ENCODE results near the gene PKMYT1. TPM values are rescaled to one million over a fixed set of nuclear protein-coding genes. Genes with fewer than 3 reads are reported as not detected.

Gene PKMYT1
- total RNA-seq, 2 experiments from 2014 or later: 0.47 to 0.60 TPM

DNA sequence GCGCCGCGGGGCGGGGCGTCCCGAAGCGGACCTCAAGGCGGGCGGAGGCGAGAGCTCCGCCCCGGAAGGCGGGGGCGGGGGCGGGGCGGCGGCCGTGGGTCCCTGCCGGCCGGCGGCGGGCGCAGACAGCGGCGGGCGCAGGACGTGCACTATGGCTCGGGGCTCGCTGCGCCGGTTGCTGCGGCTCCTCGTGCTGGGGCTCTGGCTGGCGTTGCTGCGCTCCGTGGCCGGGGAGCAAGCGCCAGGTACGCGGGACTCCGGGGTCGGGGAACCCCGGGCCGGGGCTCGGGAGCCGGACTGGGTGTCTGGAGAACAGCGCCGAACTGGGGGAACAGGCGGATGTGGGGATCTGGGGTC, 40.0 kb upstream of the PKMYT1 start, which contains the start of gene TNFRSF12A:
Gene TNFRSF12A, plus strand, starts transcription at position 122 of the 357 bp plus-strand sequence. Its CDS starts 30 bp downstream, at position 152.
- Mint-ChIP-seq H3K36me3 (ENCODE audit: low read depth) (peaks cover 5% of the 10 kb centered on the region), H3K27me3 (peaks cover 4% of the 10 kb centered on the region), H3K9me3 (no peaks in the 10 kb centered on the region), H3K4me3 (peak within 1 kb of the TSS; percentile 87), H3K27ac (peak within 1 kb of the TSS; percentile 78), H3K4me1 (ENCODE audit: low read depth) (peaks cover 49% of the 10 kb centered on the region)
- DNase-seq (peak in 12 of 14 experiments; percentile 28 to 88 (median 62)), ATAC-seq (ENCODE audit: poor library complexity) (no peak)
- Histone ChIP-seq H3K4me3 (ENCODE audit: low read length) (peak within 1 kb of the TSS; percentile 63), H3K9me3 (ENCODE audit: control insufficient read depth in 1 of 2, insufficient read depth in 1 of 2, low read length in 2 of 2) (no peaks in the 10 kb centered on the region), H3K4me1 (ENCODE audit: insufficient read depth, low read length) (peaks cover 69% of the 10 kb centered on the region), H3K27ac (ENCODE audit: low read depth in 1 of 2, low read length in 2 of 2) (peak within 1 kb of the TSS; percentile 35 to 80), H3K27me3 (ENCODE audit: control insufficient read depth in 1 of 2, insufficient read depth in 2 of 2, low read length in 2 of 2) (peaks cover 3 to 4% of the 10 kb centered on the region in 2 experiments), H3K36me3 (ENCODE audit: insufficient read depth, low read length) (no peaks in the 10 kb centered on the region)
- POLR2A ChIA-PET: interaction anchor here (0.7 to 3.3 kb wide), 11 partner anchors 10 to 1036 kb away, joined by 3 to 24 read pairs (median 4); partner anchors contain the start of genes NAA60, PKMYT1, ZNF213 and ZNF263
- intact Hi-C loops (cut with DNase I, micrococcal nuclease): loop anchor here (2.0 to 10.0 kb wide), 3 partner anchors 15 to 435 kb away; no protein-coding TSS in a partner anchor
- CTCF ChIA-PET: interaction anchor here (0.7 to 5.4 kb wide), 7 partner anchors 8 to 109 kb away, joined by 3 to 38 read pairs (median 6); no protein-coding TSS in a partner anchor
- no peak for TF ChIP-seq CTCF (IDR thresholded peaks at IDR 0.05)

- intact Hi-C loops (cut with DNase I, micrococcal nuclease): loop anchor here (2.0 to 10.0 kb wide), 3 partner anchors 15 to 435 kb away; no protein-coding TSS in a partner anchor
- CTCF ChIA-PET: interaction anchor here (0.7 to 5.4 kb wide), 7 partner anchors 8 to 110 kb away, joined by 3 to 38 read pairs (median 9); no protein-coding TSS in a partner anchor
- peaks cover 66% of the 10 kb centered on the region for H3K4me1 ChIP-seq (ENCODE audit: insufficient read depth, low read length)
These were observed 39.5 kb upstream of the PKMYT1 start for GRCh38 chr16:3019594-3020246.

More at GRCh38 chr16:3019594-3020246, 39.5 kb upstream of the PKMYT1 start:
- Histone ChIP-seq H3K4me3 (ENCODE audit: low read length) (peak overlapping the region; percentile 63), H3K27ac (ENCODE audit: low read depth in 1 of 2, low read length in 2 of 2) (no peak overlapping the region), H3K27me3 (ENCODE audit: control insufficient read depth in 1 of 2, insufficient read depth in 2 of 2, low read length in 2 of 2) (peaks cover 3 to 4% of the 10 kb centered on the region in 2 experiments), H3K9me3 (ENCODE audit: control insufficient read depth in 1 of 2, insufficient read depth in 1 of 2, low read length in 2 of 2) (no peaks in the 10 kb centered on the region), H3K36me3 (ENCODE audit: insufficient read depth, low read length) (no peaks in the 10 kb centered on the region)
- Mint-ChIP-seq H3K27me3 (peaks cover 4% of the 10 kb centered on the region), H3K27ac (peak overlapping the region; percentile 51), H3K9me3 (no peaks in the 10 kb centered on the region), H3K4me3 (peak overlapping the region; percentile 87), H3K36me3 (ENCODE audit: low read depth) (peaks cover 5% of the 10 kb centered on the region), H3K4me1 (ENCODE audit: low read depth) (peaks cover 49% of the 10 kb centered on the region)
- DNase-seq (no peak), ATAC-seq (ENCODE audit: poor library complexity) (no peak)
- POLR2A ChIA-PET: interaction anchor here (0.6 to 3.3 kb wide), 11 partner anchors 10 to 1036 kb away, joined by 3 to 24 read pairs (median 4); partner anchors contain the start of genes NAA60, ZNF213 and ZNF263
- no peak for TF ChIP-seq CTCF (IDR thresholded peaks at IDR 0.05)
